ENCODE measurements around the gene ENOX1.

DNA sequence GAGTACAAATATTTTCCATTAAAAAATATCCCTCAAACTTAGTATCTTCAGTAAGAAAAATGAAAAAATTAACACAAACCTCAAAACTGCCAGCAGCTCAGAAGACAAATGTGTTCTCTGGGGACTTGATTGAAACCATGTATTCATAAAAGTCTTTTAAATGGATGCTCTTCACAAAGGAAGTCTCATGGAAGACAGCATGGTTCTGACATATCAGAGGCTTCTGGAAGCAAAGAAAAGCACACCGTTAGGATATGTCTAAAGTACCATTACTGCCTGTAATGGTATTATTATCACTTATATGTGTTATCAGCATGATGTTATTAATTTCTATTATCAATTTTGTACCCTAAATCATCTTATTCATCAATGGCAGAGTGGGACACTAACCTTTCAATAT lies 302.8 kb downstream of the ENOX1 start:
- TF ChIP-seq, protein P1, sequence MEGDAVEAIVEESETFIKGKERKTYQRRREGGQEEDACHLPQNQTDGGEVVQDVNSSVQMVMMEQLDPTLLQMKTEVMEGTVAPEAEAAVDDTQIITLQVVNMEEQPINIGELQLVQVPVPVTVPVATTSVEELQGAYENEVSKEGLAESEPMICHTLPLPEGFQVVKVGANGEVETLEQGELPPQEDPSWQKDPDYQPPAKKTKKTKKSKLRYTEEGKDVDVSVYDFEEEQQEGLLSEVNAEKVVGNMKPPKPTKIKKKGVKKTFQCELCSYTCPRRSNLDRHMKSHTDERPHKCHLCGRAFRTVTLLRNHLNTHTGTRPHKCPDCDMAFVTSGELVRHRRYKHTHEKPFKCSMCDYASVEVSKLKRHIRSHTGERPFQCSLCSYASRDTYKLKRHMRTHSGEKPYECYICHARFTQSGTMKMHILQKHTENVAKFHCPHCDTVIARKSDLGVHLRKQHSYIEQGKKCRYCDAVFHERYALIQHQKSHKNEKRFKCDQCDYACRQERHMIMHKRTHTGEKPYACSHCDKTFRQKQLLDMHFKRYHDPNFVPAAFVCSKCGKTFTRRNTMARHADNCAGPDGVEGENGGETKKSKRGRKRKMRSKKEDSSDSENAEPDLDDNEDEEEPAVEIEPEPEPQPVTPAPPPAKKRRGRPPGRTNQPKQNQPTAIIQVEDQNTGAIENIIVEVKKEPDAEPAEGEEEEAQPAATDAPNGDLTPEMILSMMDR (IDR thresholded peaks at IDR 0.05): no peak
- TF ChIP-seq EZH2phosphoT487 (IDR thresholded peaks at IDR 0.05): no peak
- no peak for TF ChIP-seq EZH2 (IDR thresholded peaks at IDR 0.05)
